ENCODE results near the gene BTBD1. TPM values are rescaled to one million over a fixed set of nuclear protein-coding genes. Genes with fewer than 3 reads are reported as not detected.

Gene BTBD1
- total RNA-seq, 2 experiments from 2014 or later, result 92.6 to 99.5 TPM

- Histone ChIP-seq H3K4me3 (ENCODE audit: low read depth, low read length, poor library complexity, severe bottlenecking) (no peak overlapping the region), H3K36me3 (ENCODE audit: insufficient read depth, low read length) (no peaks in the 10 kb centered on the region), H3K27ac (ENCODE audit: low read depth, low read length, poor library complexity, severe bottlenecking) (no peak overlapping the region), H3K79me2 (ENCODE audit: insufficient read depth, low read depth, low read length) (no peaks in the 10 kb centered on the region), H3K9me3 (ENCODE audit: low read length) (no peaks in the 10 kb centered on the region), H3K9me2 (ENCODE audit: insufficient read depth, low read length) (no peaks in the 10 kb centered on the region), H4K20me1 (ENCODE audit: insufficient read depth, low read length) (no peaks in the 10 kb centered on the region), H3K4me2 (ENCODE audit: low read length) (no peak overlapping the region), H2AFZ (ENCODE audit: low read length) (no peak overlapping the region), H3K4me1 (ENCODE audit: insufficient read depth, low read length, poor library complexity, severe bottlenecking) (no peaks in the 10 kb centered on the region)
- no peak for TF ChIP-seq EZH2phosphoT487 (IDR thresholded peaks at IDR 0.05; ENCODE audit: borderline replicate concordance, low read depth, low read length)
- TF ChIP-seq, protein P1, sequence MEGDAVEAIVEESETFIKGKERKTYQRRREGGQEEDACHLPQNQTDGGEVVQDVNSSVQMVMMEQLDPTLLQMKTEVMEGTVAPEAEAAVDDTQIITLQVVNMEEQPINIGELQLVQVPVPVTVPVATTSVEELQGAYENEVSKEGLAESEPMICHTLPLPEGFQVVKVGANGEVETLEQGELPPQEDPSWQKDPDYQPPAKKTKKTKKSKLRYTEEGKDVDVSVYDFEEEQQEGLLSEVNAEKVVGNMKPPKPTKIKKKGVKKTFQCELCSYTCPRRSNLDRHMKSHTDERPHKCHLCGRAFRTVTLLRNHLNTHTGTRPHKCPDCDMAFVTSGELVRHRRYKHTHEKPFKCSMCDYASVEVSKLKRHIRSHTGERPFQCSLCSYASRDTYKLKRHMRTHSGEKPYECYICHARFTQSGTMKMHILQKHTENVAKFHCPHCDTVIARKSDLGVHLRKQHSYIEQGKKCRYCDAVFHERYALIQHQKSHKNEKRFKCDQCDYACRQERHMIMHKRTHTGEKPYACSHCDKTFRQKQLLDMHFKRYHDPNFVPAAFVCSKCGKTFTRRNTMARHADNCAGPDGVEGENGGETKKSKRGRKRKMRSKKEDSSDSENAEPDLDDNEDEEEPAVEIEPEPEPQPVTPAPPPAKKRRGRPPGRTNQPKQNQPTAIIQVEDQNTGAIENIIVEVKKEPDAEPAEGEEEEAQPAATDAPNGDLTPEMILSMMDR (conservative IDR thresholded peaks at IDR 0.05; ENCODE audit: low read length), result no peak
- POLR2A ChIA-PET, result interaction anchor here (0.6 to 1.4 kb wide), 3 partner anchors 14 to 246 kb away, joined by 3 to 5 read pairs (median 3); partner anchors contain the start of gene RAMAC
- intact Hi-C loops (cut with micrococcal nuclease; ENCODE audit: unreplicated experiment), result no loop called here
- DNase-seq (ENCODE audit: low spot score), result no peak
- BruUV-seq (replicated peaks), result no TSS peak
- CTCF ChIA-PET (ENCODE audit: unreplicated experiment), result interaction anchor here (0.5 kb wide), 1 partner anchor 136 kb away, joined by 3 read pairs; the partner anchor contains the start of gene TM6SF1
These were observed 95.7 kb downstream of the BTBD1 start for GRCh38 chr15:82971218-82971984.

DNA sequence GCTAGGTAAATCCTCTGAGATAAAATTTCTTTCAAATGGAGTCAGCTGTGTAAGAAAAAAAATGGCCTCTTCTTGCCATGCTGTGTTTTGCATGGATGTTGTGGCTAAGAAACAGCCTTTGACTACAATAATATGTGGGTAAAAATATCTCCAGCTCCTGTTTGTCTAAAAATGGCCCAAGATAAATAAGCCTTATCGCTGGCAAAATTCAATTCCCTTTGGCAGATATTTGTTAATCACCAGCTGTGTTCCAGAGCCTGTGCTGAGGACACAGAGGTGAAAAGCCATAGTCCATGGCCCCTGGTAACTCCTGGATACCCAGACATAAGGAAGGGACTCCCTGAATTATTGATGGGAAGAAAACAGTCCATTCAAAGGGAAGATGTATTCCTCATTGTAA, 96.4 kb downstream of the BTBD1 start:
- H2AFZ ChIP-seq (ENCODE audit: low read length), result no peak overlapping the region
- intact Hi-C loops (cut with micrococcal nuclease; ENCODE audit: unreplicated experiment), result no loop called here
- H3K79me2 ChIP-seq (ENCODE audit: insufficient read depth, low read depth, low read length), result no peaks in the 10 kb centered on the region
- no TSS peak for BruUV-seq (replicated peaks)
- no peaks in the 10 kb centered on the region for H4K20me1 ChIP-seq (ENCODE audit: insufficient read depth, low read length)
- no peaks in the 10 kb centered on the region for H3K36me3 ChIP-seq (ENCODE audit: insufficient read depth, low read length)
- H3K4me2 ChIP-seq (ENCODE audit: low read length), result no peak overlapping the region
- POLR2A ChIA-PET, result interaction anchor here (0.7 to 1.4 kb wide), 2 partner anchors 15 to 245 kb away, joined by 3 read pairs; partner anchors contain the start of gene RAMAC
- no peaks in the 10 kb centered on the region for H3K4me1 ChIP-seq (ENCODE audit: insufficient read depth, low read length, poor library complexity, severe bottlenecking)
- TF ChIP-seq, protein P1 (conservative IDR thresholded peaks at IDR 0.05; ENCODE audit: low read length), result no peak
- TF ChIP-seq EZH2phosphoT487 (IDR thresholded peaks at IDR 0.05; ENCODE audit: borderline replicate concordance, low read depth, low read length), result no peak
- CTCF ChIA-PET (ENCODE audit: unreplicated experiment), result no interaction called here
- no peaks in the 10 kb centered on the region for H3K9me2 ChIP-seq (ENCODE audit: insufficient read depth, low read length)
- H3K27ac ChIP-seq (ENCODE audit: low read depth, low read length, poor library complexity, severe bottlenecking), result no peak overlapping the region
- no peak overlapping the region for H3K4me3 ChIP-seq (ENCODE audit: low read depth, low read length, poor library complexity, severe bottlenecking)
- DNase-seq (ENCODE audit: low spot score), result no peak
- H3K9me3 ChIP-seq (ENCODE audit: low read length), result no peaks in the 10 kb centered on the region

Data from OCI-LY7 (cell line).